ENCODE results near the gene GAPVD1. TPM values are rescaled to one million over a fixed set of nuclear protein-coding genes. Genes with fewer than 3 reads are reported as not detected.

GAPVD1 gene
- total RNA-seq, 1 experiment from 2014 or later: 33.3 TPM

DNA sequence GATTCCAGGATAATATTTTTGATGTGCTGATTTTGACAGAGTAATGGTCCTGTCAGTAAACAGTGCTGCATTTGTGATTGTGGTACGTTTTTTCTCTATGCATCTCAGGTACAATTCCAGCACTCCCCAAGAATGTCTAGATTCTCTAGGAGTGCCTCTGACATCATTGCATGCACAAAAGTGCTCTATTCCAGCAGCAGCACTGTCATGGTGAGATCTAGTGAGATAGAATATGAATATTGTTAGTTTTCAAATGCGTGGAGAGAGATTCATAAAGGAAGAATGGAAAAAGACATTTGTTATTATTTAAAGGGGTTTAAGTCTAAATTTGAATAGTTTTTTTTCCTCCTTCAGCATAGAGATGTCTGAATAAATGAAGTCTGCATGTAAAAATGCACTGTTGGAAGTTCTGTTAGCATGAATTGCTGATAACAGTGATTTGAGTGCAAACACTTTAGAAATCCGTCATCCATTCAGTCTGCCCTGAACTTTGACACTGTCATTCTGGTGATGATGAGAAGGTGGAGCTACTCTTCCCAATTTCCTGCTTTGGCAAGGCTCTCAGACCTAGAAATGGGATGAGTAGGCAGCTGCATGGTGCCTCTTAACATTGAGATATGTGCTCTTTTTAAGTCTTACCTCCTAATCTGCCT lies 84.6 kb downstream of the GAPVD1 start:
- peaks cover 14% of the 10 kb centered on the region for H3K9me3 Mint-ChIP-seq
- POLR2A ChIA-PET: no interaction called here
- peaks cover 18% of the 10 kb centered on the region for H3K4me1 Mint-ChIP-seq
- DNase-seq (ENCODE audit: low spot score) (no peak), ATAC-seq (no peak)
- TF ChIP-seq ZNF317 (CRISPR knock-in tag; IDR thresholded peaks at IDR 0.05; ENCODE audit: borderline replicate concordance, low read depth) (no peak), ZNF121 (CRISPR knock-in tag; IDR thresholded peaks at IDR 0.05) (no peak), JUN (CRISPR knock-in tag; IDR thresholded peaks at IDR 0.05) (no peak), TP53 (CRISPR knock-in tag; IDR thresholded peaks at IDR 0.05) (no peak), TEAD4 (CRISPR knock-in tag; IDR thresholded peaks at IDR 0.05) (no peak), GABPB1 (CRISPR knock-in tag; IDR thresholded peaks at IDR 0.05) (no peak), CBFB (CRISPR knock-in tag; IDR thresholded peaks at IDR 0.05; ENCODE audit: low read depth) (no peak), NFYB (CRISPR knock-in tag; conservative IDR thresholded peaks at IDR 0.05; ENCODE audit: low read depth) (no peak), NFATC4 (CRISPR knock-in tag; IDR thresholded peaks at IDR 0.05) (no peak), MXD4 (CRISPR knock-in tag; IDR thresholded peaks at IDR 0.05; ENCODE audit: borderline replicate concordance) (no peak), IRF2 (CRISPR knock-in tag; IDR thresholded peaks at IDR 0.05; ENCODE audit: borderline replicate concordance, low read depth) (no peak), SP1 (CRISPR knock-in tag; conservative IDR thresholded peaks at IDR 0.05) (no peak), ATF1 (CRISPR knock-in tag; IDR thresholded peaks at IDR 0.05) (no peak)
- TF ChIP-seq, protein P1, sequence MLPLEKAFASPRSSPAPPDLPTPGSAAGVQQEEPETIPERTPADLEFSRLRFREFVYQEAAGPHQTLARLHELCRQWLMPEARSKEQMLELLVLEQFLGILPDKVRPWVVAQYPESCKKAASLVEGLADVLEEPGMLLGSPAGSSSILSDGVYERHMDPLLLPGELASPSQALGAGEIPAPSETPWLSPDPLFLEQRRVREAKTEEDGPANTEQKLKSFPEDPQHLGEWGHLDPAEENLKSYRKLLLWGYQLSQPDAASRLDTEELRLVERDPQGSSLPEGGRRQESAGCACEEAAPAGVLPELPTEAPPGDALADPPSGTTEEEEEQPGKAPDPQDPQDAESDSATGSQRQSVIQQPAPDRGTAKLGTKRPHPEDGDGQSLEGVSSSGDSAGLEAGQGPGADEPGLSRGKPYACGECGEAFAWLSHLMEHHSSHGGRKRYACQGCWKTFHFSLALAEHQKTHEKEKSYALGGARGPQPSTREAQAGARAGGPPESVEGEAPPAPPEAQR (CRISPR knock-in tag; IDR thresholded peaks at IDR 0.05): no peak
- TF ChIP-seq, protein P2, sequence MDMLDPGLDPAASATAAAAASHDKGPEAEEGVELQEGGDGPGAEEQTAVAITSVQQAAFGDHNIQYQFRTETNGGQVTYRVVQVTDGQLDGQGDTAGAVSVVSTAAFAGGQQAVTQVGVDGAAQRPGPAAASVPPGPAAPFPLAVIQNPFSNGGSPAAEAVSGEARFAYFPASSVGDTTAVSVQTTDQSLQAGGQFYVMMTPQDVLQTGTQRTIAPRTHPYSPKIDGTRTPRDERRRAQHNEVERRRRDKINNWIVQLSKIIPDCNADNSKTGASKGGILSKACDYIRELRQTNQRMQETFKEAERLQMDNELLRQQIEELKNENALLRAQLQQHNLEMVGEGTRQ (CRISPR knock-in tag; IDR thresholded peaks at IDR 0.05): no peak
- TF ChIP-seq, protein P3, sequence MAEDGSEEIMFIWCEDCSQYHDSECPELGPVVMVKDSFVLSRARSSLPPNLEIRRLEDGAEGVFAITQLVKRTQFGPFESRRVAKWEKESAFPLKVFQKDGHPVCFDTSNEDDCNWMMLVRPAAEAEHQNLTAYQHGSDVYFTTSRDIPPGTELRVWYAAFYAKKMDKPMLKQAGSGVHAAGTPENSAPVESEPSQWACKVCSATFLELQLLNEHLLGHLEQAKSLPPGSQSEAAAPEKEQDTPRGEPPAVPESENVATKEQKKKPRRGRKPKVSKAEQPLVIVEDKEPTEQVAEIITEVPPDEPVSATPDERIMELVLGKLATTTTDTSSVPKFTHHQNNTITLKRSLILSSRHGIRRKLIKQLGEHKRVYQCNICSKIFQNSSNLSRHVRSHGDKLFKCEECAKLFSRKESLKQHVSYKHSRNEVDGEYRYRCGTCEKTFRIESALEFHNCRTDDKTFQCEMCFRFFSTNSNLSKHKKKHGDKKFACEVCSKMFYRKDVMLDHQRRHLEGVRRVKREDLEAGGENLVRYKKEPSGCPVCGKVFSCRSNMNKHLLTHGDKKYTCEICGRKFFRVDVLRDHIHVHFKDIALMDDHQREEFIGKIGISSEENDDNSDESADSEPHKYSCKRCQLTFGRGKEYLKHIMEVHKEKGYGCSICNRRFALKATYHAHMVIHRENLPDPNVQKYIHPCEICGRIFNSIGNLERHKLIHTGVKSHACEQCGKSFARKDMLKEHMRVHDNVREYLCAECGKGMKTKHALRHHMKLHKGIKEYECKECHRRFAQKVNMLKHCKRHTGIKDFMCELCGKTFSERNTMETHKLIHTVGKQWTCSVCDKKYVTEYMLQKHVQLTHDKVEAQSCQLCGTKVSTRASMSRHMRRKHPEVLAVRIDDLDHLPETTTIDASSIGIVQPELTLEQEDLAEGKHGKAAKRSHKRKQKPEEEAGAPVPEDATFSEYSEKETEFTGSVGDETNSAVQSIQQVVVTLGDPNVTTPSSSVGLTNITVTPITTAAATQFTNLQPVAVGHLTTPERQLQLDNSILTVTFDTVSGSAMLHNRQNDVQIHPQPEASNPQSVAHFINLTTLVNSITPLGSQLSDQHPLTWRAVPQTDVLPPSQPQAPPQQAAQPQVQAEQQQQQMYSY (CRISPR knock-in tag; IDR thresholded peaks at IDR 0.05): no peak
- TF ChIP-seq, protein P4, sequence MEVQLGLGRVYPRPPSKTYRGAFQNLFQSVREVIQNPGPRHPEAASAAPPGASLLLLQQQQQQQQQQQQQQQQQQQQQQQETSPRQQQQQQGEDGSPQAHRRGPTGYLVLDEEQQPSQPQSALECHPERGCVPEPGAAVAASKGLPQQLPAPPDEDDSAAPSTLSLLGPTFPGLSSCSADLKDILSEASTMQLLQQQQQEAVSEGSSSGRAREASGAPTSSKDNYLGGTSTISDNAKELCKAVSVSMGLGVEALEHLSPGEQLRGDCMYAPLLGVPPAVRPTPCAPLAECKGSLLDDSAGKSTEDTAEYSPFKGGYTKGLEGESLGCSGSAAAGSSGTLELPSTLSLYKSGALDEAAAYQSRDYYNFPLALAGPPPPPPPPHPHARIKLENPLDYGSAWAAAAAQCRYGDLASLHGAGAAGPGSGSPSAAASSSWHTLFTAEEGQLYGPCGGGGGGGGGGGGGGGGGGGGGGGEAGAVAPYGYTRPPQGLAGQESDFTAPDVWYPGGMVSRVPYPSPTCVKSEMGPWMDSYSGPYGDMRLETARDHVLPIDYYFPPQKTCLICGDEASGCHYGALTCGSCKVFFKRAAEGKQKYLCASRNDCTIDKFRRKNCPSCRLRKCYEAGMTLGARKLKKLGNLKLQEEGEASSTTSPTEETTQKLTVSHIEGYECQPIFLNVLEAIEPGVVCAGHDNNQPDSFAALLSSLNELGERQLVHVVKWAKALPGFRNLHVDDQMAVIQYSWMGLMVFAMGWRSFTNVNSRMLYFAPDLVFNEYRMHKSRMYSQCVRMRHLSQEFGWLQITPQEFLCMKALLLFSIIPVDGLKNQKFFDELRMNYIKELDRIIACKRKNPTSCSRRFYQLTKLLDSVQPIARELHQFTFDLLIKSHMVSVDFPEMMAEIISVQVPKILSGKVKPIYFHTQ (CRISPR knock-in tag; IDR thresholded peaks at IDR 0.05): no peak
- TF ChIP-seq, protein P5, sequence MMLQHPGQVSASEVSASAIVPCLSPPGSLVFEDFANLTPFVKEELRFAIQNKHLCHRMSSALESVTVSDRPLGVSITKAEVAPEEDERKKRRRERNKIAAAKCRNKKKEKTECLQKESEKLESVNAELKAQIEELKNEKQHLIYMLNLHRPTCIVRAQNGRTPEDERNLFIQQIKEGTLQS (CRISPR knock-in tag; conservative IDR thresholded peaks at IDR 0.05): no peak
- H3K4me3 Mint-ChIP-seq: no peak overlapping the region
- no peaks in the 10 kb centered on the region for H3K27me3 Mint-ChIP-seq (ENCODE audit: low read depth)
- CTCF ChIA-PET: interaction anchor here (0.8 to 1.9 kb wide), 2 partner anchors 16 to 28 kb away, joined by 3 to 5 read pairs; no protein-coding TSS in a partner anchor
- no peak overlapping the region for H3K27ac Mint-ChIP-seq
- H3K36me3 Mint-ChIP-seq: peaks cover 40% of the 10 kb centered on the region
